Peyer's patch (tissue), 4 donors: ENCODE results near the gene PRPH. TPM values are rescaled to one million over a fixed set of nuclear protein-coding genes. Genes with fewer than 3 reads are reported as not detected.
A peak's percentile ranks its signal among the peaks of the same experiment; 100 is the strongest.

ENCODE experiments used
- DNase-seq, 3 donors: peaks; one replicate each; pipeline ENCODE4 v3.0.0-alpha.2; 2017 to 2019
- H3K27ac ChIP-seq, 4 donors: fragments of 200-600 bp; sonication (generic); one replicate each; pipeline ENCODE4 v1.5.1; 2016 to 2019
- H3K27me3 ChIP-seq, 2 donors: fragments of 200-600 bp; sonication (generic); one replicate each; pipeline ENCODE4 v1.5.1; 2019
- H3K36me3 ChIP-seq, 3 donors: fragments of 200-600 bp; sonication (generic); one replicate each; pipeline ENCODE4 v1.5.1; 2016 to 2019
- H3K4me1 ChIP-seq, 4 donors: fragments of 200-600 bp; sonication (generic); one replicate each; pipeline ENCODE4 v1.5.1; 2016 to 2019
- H3K4me3 ChIP-seq, 4 donors: fragments of 200-600 bp; sonication (generic); 1 replicate in 3 of 4; 2 replicates in 1 of 4; pipeline ENCODE4 v1.5.1; 2016 to 2019; ENCODE audit warnings: mild to moderate bottlenecking in 1 of 4
- H3K9me3 ChIP-seq, 4 donors: fragments of 200-600 bp; sonication (generic); one replicate each; pipeline ENCODE4 v1.5.1; 2016 to 2019; ENCODE audit warnings: mild to moderate bottlenecking in 1 of 4
- CTCF ChIP-seq, 6 experiments: fragments of 450-650 bp in 4 of 6; fragments of 200-600 bp in 2 of 6; sonication (generic) in 1 of 6; IDR thresholded peaks; one replicate each; pipeline ENCODE4 v1.5.1; 2017 to 2019; ENCODE audit warnings: antibody characterized with exemption in 6 of 6, mild to moderate bottlenecking in 3 of 6, moderate library complexity in 1 of 6
- POLR2A ChIP-seq, 2 donors: fragments of 450-650 bp; IDR thresholded peaks; one replicate each; pipeline ENCODE4 v1.5.1; 2017; ENCODE audit warnings: antibody characterized with exemption in 2 of 2, mild to moderate bottlenecking in 2 of 2, moderate library complexity in 2 of 2
- total RNA-seq, 4 donors: library from RNA; depleted of rRNA; stranded (reverse); fragments of >200 nt; gene quantifications; one replicate each; pipeline ENCODE4 v1.1.0, GENCODE V29; 2016

The PRPH gene
- total RNA-seq, 4 donors from 2014 or later: 6.4 to 8.8 (median 6.5) TPM; not detected in 1

- Histone ChIP-seq H3K36me3 (no peaks in the 10 kb centered on the region), H3K4me3 (no peak overlapping the region), H3K4me1 (peaks cover 7 to 28% (median 12%) of the 10 kb centered on the region in 4 donors), H3K9me3 (no peaks in the 10 kb centered on the region), H3K27ac (no peak overlapping the region), H3K27me3 (peaks cover 0 to 27% of the 10 kb centered on the region in 2 donors)
- DNase-seq: no peak
- TF ChIP-seq CTCF (IDR thresholded peaks at IDR 0.05) (no peak), POLR2A (IDR thresholded peaks at IDR 0.05) (no peak)
Observed at GRCh38 chr12:49292729-49293055, 2.3 kb upstream of the PRPH start.

GRCh38 chr12:49293056-49293956, 1.6 kb upstream of the PRPH start:
- Histone ChIP-seq H3K9me3 (no peaks in the 10 kb centered on the region), H3K4me3 (no peak overlapping the region), H3K36me3 (no peaks in the 10 kb centered on the region), H3K27ac (no peak overlapping the region), H3K4me1 (peaks cover 7 to 29% (median 12%) of the 10 kb centered on the region in 4 donors), H3K27me3 (peaks cover 0 to 34% of the 10 kb centered on the region in 2 donors)
- peak in 1 of 3 donors; percentile 44 for DNase-seq
- no peak for TF ChIP-seq CTCF (IDR thresholded peaks at IDR 0.05)
- no peak for TF ChIP-seq POLR2A (IDR thresholded peaks at IDR 0.05)

- Histone ChIP-seq H3K36me3 (no peaks in the 10 kb centered on the region), H3K4me3 (no peak overlapping the region), H3K27me3 (peaks cover 0 to 35% of the 10 kb centered on the region in 2 donors), H3K27ac (no peak overlapping the region), H3K4me1 (peaks cover 7 to 29% (median 12%) of the 10 kb centered on the region in 4 donors), H3K9me3 (no peaks in the 10 kb centered on the region)
- TF ChIP-seq CTCF (IDR thresholded peaks at IDR 0.05): no peak
- TF ChIP-seq POLR2A (IDR thresholded peaks at IDR 0.05): no peak
- no peak for DNase-seq
Observed at GRCh38 chr12:49294086-49294803, 702 bp upstream of the PRPH start.

GRCh38 chr12:49294804-49295081, 204 bp upstream of the PRPH start:
- Histone ChIP-seq H3K9me3 (no peaks in the 10 kb centered on the region), H3K27ac (no peak overlapping the region), H3K4me3 (no peak overlapping the region), H3K4me1 (peaks cover 7 to 29% (median 12%) of the 10 kb centered on the region in 4 donors), H3K27me3 (peaks cover 0 to 35% of the 10 kb centered on the region in 2 donors), H3K36me3 (no peaks in the 10 kb centered on the region)
- no peak for TF ChIP-seq POLR2A (IDR thresholded peaks at IDR 0.05)
- TF ChIP-seq CTCF (IDR thresholded peaks at IDR 0.05): no peak
- peak in 1 of 3 donors; percentile 37 for DNase-seq

GRCh38 chr12:49296034-49296835, 1.3 kb downstream of the PRPH start:
- H3K4me1 ChIP-seq: peaks cover 7 to 29% (median 12%) of the 10 kb centered on the region in 4 donors
- H3K27ac ChIP-seq: no peak overlapping the region
- no peaks in the 10 kb centered on the region for H3K36me3 ChIP-seq
- TF ChIP-seq CTCF (IDR thresholded peaks at IDR 0.05): peak in 5 of 6 experiments; percentile 32 to 66 (median 61)
- no peak for TF ChIP-seq POLR2A (IDR thresholded peaks at IDR 0.05)
- peaks cover 0 to 35% of the 10 kb centered on the region in 2 donors for H3K27me3 ChIP-seq
- H3K9me3 ChIP-seq: no peaks in the 10 kb centered on the region
- peak; percentile 24 to 77 (median 76) for DNase-seq
- H3K4me3 ChIP-seq: peak overlapping the region in 3 of 4 donors; percentile 31 to 41 (median 35)
